Choroid plexus epithelial cell (primary cell): ENCODE data around the gene C3orf18.

Source experiments
- DNase-seq: peaks from one replicate; pipeline ENCODE4 v3.0.0-alpha.2; 2010; ENCODE audit warnings: low read depth
- H3K4me3 ChIP-seq: 2 replicates; pipeline ENCODE4 v1.5.1; 2011; ENCODE audit warnings: low read depth, mild to moderate bottlenecking, control low read depth, low read length, moderate library complexity
- TF ChIP-seq, protein P1 (sequence below): conservative IDR thresholded peaks from 2 replicates; pipeline ENCODE4 v1.5.1; 2011; ENCODE audit warnings: low read depth, mild to moderate bottlenecking, control low read depth, inconsistent platforms, low read length, moderate library complexity

C3orf18 gene

DNA sequence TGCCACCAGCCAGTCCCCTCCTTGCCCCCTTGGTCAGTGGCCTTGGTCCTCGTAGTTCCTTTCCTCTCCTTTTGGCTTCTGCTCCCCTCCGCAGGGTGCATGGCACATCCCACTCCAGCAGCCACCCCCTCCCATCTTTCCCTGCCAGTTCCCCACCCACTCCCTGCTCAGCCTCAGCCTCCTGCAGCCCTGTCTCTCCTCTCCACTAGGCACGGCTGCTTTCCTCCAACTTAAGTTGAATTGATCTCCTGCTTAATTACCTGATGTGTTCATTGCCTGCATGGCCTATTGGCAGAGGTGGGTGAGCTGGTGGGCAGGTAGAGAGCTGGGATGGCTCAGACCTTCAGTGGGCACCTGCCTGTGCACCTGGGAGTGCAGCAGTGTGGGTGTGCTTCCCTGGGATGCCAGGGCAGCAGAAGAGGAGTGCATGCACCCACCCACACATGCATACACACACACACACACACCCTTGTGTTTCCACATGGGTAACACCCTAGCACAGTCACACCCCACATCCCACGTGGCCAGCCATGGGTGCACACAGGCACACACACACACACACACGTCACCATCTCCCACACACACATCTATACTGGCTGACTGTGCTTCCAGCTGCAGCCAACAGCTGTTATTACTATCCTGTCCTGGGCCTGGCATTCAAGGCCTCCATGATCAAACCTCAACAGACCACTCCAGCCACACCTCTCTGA, 30.9 kb downstream of the C3orf18 start:
- no peak overlapping the region for H3K4me3 ChIP-seq
- peak; percentile 5 for DNase-seq
- TF ChIP-seq, protein P1, sequence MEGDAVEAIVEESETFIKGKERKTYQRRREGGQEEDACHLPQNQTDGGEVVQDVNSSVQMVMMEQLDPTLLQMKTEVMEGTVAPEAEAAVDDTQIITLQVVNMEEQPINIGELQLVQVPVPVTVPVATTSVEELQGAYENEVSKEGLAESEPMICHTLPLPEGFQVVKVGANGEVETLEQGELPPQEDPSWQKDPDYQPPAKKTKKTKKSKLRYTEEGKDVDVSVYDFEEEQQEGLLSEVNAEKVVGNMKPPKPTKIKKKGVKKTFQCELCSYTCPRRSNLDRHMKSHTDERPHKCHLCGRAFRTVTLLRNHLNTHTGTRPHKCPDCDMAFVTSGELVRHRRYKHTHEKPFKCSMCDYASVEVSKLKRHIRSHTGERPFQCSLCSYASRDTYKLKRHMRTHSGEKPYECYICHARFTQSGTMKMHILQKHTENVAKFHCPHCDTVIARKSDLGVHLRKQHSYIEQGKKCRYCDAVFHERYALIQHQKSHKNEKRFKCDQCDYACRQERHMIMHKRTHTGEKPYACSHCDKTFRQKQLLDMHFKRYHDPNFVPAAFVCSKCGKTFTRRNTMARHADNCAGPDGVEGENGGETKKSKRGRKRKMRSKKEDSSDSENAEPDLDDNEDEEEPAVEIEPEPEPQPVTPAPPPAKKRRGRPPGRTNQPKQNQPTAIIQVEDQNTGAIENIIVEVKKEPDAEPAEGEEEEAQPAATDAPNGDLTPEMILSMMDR, result no peak

DNA sequence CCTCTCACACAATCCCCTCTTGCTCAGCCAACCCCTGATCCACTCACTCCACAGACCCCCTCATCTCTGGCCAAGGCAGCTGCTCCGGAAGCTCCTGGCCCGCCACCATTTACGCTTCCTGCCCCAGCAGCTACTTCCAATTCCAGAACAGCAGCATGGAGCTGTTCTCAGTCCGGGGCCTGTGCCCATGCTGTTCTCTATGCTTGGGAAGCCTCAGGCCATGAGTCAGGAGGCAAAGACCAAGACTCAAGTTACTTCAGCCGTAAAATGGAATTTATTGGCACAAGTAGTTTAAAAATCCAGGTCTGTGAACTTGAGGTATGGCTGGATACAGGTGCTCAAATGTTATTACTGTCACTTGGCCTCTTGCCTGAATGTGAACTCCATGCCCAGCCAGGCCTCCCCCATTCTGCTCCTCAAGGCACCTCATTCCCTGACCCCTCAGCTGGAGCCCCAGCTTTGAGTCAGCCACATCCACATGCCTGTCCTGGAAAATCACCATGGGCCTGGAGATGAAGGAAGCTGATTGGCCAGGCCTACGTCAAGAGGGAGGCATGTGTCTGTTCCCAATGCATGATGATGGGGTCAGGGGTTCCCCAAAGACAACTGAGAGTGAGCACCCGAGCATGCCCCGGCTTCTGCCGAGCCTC, 32.7 kb downstream of the C3orf18 start:
- TF ChIP-seq, protein P1, result no peak
- peak; percentile 41 for DNase-seq
- H3K4me3 ChIP-seq, result no peak overlapping the region

DNA sequence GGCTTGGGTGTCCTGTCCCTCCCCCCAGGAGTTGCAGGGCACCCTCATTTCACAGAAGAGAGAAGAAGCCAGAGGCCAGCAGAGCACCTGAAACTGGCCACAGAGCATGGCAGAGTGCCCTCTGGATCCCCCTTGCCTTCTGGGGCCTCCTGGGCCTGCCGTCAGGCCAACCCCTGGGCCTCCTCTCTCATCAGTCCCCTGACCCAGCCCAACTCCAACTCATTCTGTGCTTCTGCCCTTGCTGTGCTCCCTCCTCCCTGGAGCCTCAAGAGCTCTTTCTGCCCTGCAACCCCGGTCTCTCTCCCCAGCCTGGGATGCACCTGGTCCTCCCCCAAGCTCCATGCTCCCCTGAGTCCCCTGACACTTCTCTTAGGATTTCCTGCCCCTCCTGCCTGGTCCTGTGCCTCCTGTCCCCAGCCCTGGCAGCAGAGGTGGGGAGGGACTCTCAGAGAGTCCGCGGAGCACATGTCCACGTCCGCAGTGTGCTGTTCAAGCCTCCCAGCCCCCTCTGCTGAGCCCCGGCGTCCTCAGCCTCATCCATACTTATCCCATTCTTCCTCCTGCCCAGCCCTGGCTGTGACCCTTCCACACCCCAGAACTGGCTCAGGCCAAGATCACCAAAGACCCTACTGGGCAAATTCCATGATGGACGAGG, 33.6 kb downstream of the C3orf18 start:
- DNase-seq, result no peak
- TF ChIP-seq, protein P1, result no peak
- no peak overlapping the region for H3K4me3 ChIP-seq

DNA sequence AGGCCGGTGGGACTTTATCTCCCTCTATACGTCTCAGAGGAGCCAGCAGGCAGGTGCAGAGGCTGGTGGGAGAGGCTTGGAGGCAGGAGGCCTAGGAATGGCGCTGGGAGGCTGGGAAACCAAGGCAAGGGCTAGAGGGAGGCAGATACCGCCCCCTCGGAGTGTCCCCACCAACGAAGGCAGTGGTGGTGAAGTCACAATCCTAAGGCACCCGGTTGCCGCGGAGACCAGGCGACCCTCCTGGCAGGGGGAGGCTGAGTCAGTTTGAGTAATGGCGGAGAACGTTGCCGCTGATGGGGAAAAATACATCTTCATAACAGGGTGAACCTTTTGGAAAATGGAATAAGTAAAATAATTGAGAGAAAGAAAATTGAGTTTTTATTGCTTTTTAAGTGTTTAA, 34.2 kb downstream of the C3orf18 start:
- no peak for DNase-seq
- TF ChIP-seq, protein P1, result no peak
- H3K4me3 ChIP-seq, result no peak overlapping the region

DNA sequence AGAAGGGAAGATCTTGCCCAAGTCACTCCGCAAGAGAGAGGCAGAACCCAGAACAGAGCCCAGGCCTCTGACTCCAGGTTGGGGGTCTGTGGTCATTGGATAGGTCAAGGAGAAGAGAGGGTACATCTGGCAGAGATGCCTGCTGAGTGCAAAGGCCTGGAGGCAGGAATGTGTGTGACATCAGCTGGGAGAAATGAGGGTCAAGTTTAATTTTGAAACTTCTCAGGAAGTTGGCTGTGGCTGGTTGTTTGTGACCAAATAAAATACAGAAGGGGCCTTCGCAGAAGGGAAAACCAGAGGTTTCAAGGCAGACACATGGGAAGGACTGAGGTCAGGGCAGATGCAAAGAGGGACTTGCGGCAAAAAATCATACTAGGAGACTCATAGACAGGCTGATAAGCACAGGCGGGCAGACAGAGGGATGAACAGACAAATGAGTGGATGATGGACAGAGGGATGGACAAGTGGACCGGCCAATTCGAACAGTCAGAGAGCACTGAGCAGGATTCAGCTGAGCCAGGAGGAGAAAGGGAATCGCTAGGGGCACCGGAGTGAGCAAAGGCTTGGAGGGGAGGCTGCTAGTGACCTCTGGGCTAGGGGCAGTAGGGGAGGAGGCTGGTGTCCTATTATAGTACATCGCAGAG, 35.4 kb downstream of the C3orf18 start:
- TF ChIP-seq, protein P1, result peak; percentile 37
- DNase-seq, result peak; percentile 45
- no peak overlapping the region for H3K4me3 ChIP-seq

DNA sequence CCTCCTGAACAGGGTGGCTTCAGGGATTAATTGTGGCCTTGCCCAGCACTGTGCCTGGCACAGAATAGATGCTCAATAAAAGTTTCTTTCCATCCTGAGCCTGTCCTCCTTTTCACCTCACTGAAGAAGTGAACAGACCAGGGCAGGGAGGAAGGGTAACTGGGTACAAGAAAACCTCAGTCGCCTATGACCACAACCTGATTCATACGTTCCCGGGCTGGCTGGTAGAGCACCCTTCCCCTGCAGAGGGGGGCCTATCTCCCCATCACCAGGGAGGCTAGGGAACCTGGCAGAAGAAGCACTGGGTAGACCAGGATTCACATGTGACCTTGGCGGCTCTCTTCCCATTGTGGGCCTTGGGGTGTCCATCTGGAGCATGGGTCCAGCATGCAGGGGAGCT, 36.3 kb downstream of the C3orf18 start:
- no peak for DNase-seq
- H3K4me3 ChIP-seq, result no peak overlapping the region
- TF ChIP-seq, protein P1, result no peak
